Duodenal mucosa (tissue), 2 donors: ENCODE measurements around the gene C1orf167.

Experiments
- H3K27ac ChIP-seq: one replicate; pipeline ENCODE4 v1.7.0; 2013; ENCODE audit warnings: low read depth, low read length
- H3K27me3 ChIP-seq, 2 donors: one replicate each; pipeline ENCODE4 v1.7.0; 2013; ENCODE audit warnings: low read length in 2 of 2, control low read depth in 1 of 2; ENCODE audit not compliant: insufficient read depth in 2 of 2, control insufficient read depth in 1 of 2
- H3K36me3 ChIP-seq, 2 donors: one replicate each; pipeline ENCODE4 v1.7.0; 2013; ENCODE audit warnings: low read length in 2 of 2, control low read depth in 1 of 2; ENCODE audit not compliant: insufficient read depth in 2 of 2, control insufficient read depth in 1 of 2
- H3K4me1 ChIP-seq, 2 donors: one replicate each; pipeline ENCODE4 v1.7.0; 2013; ENCODE audit warnings: low read length in 2 of 2, control low read depth in 1 of 2; ENCODE audit not compliant: insufficient read depth in 2 of 2, control insufficient read depth in 1 of 2
- H3K4me3 ChIP-seq, 2 donors: one replicate each; pipeline ENCODE4 v1.7.0; 2013; ENCODE audit warnings: low read length in 2 of 2, low read depth in 1 of 2
- H3K9ac ChIP-seq, 2 donors: one replicate each; pipeline ENCODE4 v1.7.0; 2013; ENCODE audit warnings: low read length in 2 of 2, low read depth in 1 of 2
- H3K9me3 ChIP-seq, 2 donors: one replicate each; pipeline ENCODE4 v1.7.0; 2013; ENCODE audit warnings: low read length in 2 of 2, control low read depth in 1 of 2; ENCODE audit not compliant: control insufficient read depth in 1 of 2

Gene C1orf167, protein sequence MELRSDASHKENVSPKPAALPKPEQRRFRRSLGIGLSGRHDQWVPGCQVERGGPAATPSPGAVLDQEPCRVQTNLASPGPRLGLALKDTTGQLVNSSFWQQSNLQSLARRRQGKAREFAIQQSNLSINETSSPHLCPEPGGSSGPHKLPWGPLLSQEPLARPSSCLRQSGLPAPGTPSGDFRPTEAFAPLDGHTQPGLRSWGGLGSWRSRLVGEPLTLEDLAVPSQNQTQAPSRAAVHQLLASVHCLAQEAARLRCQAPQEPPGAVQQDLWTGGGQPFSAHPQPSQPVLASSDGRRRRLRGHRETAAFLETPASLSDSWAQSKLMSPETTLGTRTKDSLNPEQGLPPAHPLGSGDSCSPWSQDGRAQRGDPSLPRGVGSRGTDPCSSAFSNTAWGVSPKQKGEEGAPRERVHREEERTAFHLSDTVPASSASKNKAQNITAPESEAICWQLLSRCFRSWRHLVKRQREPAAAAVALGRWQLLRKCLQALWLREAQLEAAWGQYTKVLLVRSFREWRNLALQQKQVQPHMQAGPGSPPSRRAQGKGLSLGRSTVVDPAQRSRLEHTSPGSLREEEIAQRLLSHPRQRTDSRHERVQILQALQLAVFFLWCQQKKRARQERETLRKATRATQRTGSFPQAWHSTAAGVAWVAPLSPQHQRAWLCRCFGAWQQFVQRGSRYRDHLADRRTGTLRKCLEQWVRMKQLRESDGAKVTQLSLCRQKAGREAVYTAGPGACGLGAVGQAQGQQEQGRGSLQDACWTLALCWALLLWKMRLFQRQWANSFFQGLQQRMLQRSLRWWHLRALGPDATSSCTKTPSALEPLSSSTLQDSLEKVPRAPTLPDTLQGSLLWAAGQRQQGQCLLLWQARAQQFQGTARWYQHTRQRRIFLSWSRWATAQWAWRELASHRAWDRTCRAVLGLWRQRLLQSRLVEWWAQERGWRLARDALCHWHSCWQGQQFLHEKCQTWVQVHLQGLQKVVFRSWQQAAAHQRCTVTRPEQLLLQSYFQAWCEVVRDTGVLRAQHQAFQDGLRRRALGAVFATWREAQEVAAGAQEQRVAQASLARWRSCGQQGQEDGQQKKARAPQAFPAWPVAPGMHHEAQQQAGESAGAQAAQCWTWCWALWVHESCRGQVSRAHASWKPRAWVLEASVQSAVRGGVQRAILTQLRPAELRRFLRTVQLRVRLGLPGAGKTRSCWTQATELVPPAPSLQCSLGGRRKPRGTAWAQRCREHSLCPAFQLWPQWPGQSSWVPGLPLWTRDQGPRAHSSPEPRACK (N-terminal part only)

GRCh38 chr1:11761988-11762406 lies at the start of gene C1orf167:
TSS of gene C1orf167 (plus strand) at chr1:11762193. CDS start at chr1:11764401, 2,208 bp downstream.
- no peak within 1 kb of the TSS for H3K27ac ChIP-seq
- H3K4me3 ChIP-seq: no peak within 1 kb of the TSS

DNA sequence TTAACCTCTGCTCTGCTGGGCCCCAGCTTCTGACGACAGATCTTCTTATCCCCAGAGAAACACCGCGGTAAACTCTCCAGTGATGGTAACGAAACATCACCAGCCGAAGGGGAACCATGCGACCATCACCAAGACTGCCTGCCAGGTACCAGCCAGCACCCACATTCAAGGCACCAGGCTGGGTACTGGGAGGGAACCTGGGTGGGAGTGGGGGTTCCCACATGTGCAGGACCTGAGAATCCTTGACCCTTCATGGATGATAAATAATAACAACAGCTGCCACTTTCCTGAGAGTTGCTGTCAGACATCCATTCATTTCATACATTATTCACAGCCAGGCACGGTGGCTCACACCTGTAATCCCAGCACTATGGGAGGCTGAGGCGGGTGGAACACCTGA lies 49.7 kb upstream of the C1orf167 start:
- H3K9me3 ChIP-seq: no peaks in the 10 kb centered on the region
- no peak overlapping the region for H3K9ac ChIP-seq
- H3K36me3 ChIP-seq: no peaks in the 10 kb centered on the region
- H3K4me3 ChIP-seq: no peak overlapping the region
- H3K27me3 ChIP-seq: peaks cover 0 to 6% of the 10 kb centered on the region in 2 donors
- peaks cover 0 to 4% of the 10 kb centered on the region in 2 donors for H3K4me1 ChIP-seq
- H3K27ac ChIP-seq: no peak overlapping the region

More at GRCh38 chr1:11761988-11762406, at the start of gene C1orf167:
- H3K9me3 ChIP-seq: no peaks in the 10 kb centered on the region
- H3K36me3 ChIP-seq: no peaks in the 10 kb centered on the region
- peaks cover 0 to 5% of the 10 kb centered on the region in 2 donors for H3K4me1 ChIP-seq
- no peak within 1 kb of the TSS for H3K9ac ChIP-seq
- H3K27me3 ChIP-seq: peaks cover 7 to 14% of the 10 kb centered on the region in 2 donors

- Histone ChIP-seq H3K4me1 (no peaks in the 10 kb centered on the region), H3K4me3 (no peak overlapping the region), H3K36me3 (no peaks in the 10 kb centered on the region), H3K9me3 (no peaks in the 10 kb centered on the region), H3K9ac (no peak overlapping the region), H3K27ac (no peak overlapping the region), H3K27me3 (peaks cover 0 to 6% of the 10 kb centered on the region in 2 donors)
Observed at GRCh38 chr1:11713095-11713494, 48.9 kb upstream of the C1orf167 start.

- Histone ChIP-seq H3K27me3 (peaks cover 0 to 6% of the 10 kb centered on the region in 2 donors), H3K9me3 (no peaks in the 10 kb centered on the region), H3K9ac (no peak overlapping the region), H3K27ac (no peak overlapping the region), H3K4me3 (no peak overlapping the region), H3K36me3 (no peaks in the 10 kb centered on the region), H3K4me1 (peaks cover 0 to 7% of the 10 kb centered on the region in 2 donors)
Observed at GRCh38 chr1:11714831-11715575, 47.0 kb upstream of the C1orf167 start.

GRCh38 chr1:11719313-11720032 lies 42.5 kb upstream of the C1orf167 start:
- Histone ChIP-seq H3K9me3 (no peaks in the 10 kb centered on the region), H3K36me3 (no peaks in the 10 kb centered on the region), H3K9ac (peak overlapping the region; percentile 44 to 87), H3K27me3 (no peaks in the 10 kb centered on the region), H3K4me1 (peaks cover 0 to 7% of the 10 kb centered on the region in 2 donors), H3K27ac (peak overlapping the region; percentile 11), H3K4me3 (peak overlapping the region; percentile 62 to 81)

- Histone ChIP-seq H3K9ac (no peak overlapping the region), H3K27ac (no peak overlapping the region), H3K4me1 (peaks cover 0 to 7% of the 10 kb centered on the region in 2 donors), H3K27me3 (no peaks in the 10 kb centered on the region), H3K9me3 (no peaks in the 10 kb centered on the region), H3K4me3 (peak overlapping the region in 1 of 2 donors; percentile 62), H3K36me3 (no peaks in the 10 kb centered on the region)
Observed at GRCh38 chr1:11720033-11720376, 42.0 kb upstream of the C1orf167 start.

DNA sequence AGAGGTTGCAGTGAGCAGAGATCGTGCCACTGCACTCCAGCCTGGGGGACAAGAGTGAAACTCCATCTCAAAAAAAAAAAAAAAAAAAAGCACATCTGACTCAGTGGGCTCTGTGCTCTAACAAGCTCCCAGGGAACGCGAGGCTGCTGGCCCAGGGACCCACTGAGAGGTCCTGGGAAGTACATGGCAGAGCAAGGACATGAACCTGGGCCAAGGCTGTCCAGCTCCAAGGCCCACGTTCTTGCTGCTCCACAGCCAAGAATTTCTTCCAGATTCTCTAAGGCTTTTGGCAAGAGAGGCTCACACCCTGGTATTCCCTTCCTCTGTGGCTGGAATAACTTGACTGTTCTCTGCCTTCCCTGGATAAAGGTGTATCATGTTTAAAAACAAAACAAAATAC lies 41.5 kb upstream of the C1orf167 start:
- Histone ChIP-seq H3K27ac (no peak overlapping the region), H3K36me3 (no peaks in the 10 kb centered on the region), H3K9me3 (no peaks in the 10 kb centered on the region), H3K9ac (no peak overlapping the region), H3K4me1 (peaks cover 0 to 7% of the 10 kb centered on the region in 2 donors), H3K4me3 (no peak overlapping the region), H3K27me3 (no peaks in the 10 kb centered on the region)

DNA sequence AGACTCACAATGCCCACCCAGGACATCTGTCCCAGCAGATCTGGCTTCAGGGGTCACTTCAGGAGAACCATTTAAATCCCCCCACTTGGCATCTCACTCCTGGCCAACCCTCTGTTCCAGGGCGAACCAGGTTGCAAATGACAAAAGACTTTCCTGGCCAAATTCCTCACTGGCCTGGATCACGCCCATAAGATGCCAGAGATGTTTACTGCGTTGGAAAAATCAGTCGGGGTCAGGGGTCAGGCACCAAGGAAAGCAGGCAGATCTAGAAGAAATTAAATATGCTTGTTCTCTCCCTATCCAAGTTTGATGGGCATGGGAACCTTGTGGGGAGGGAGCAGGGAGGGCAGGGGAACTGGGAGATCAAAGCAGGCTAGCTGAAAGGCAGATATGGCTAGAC lies 40.7 kb upstream of the C1orf167 start:
- Histone ChIP-seq H3K9me3 (no peaks in the 10 kb centered on the region), H3K4me3 (no peak overlapping the region), H3K4me1 (peaks cover 0 to 7% of the 10 kb centered on the region in 2 donors), H3K27ac (no peak overlapping the region), H3K36me3 (no peaks in the 10 kb centered on the region), H3K9ac (no peak overlapping the region), H3K27me3 (no peaks in the 10 kb centered on the region)

DNA sequence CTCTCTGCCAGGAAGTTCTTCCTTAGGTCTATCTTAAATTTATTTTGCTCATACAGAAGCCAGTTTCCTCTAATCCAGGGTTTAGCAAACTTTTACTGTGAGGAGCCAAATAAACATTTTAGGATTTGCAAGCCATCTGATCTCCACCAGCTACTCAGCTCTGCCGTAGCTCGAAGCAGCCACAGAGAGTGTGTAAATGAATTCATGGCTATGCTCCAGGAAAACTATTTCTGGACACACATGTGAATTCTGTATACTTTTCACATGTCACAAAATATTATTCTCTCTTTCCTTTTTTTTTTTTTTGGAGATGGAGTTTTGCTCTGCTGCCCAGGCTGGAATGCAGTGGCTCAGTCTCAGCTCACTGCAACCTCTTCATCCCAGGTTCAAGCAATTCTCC lies 39.5 kb upstream of the C1orf167 start:
- Histone ChIP-seq H3K4me3 (no peak overlapping the region), H3K27ac (no peak overlapping the region), H3K27me3 (no peaks in the 10 kb centered on the region), H3K36me3 (no peaks in the 10 kb centered on the region), H3K9ac (no peak overlapping the region), H3K9me3 (no peaks in the 10 kb centered on the region), H3K4me1 (peaks cover 0 to 7% of the 10 kb centered on the region in 2 donors)
